ENCODE results near the gene RARB.

DNA sequence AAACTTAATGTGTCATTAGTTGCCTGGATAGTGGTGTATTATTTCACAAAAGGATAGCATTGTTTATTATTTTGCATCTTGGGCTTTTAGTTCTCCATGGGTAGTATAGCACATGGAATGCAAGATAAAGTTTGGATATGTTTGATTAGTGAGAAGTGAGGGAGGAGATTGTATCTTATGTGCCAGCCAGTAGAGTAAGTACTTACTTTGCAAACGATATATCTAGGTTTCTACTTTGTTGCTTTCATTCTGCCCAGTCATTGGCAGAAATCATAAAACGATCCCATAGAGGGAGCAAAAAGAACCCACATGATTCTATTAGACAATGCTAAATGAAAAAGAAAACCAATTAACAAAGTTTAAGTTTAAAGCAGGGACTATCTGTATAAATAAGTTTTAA is 105.3 kb downstream of the RARB start:
- TF ChIP-seq EZH2 (IDR thresholded peaks at IDR 0.05; ENCODE audit: low read length), result no peak
- TF ChIP-seq CTCF (optimal IDR thresholded peaks at IDR 0.05 in 1 of 3, IDR thresholded peaks at IDR 0.05 in 1 of 3, conservative IDR thresholded peaks at IDR 0.05 in 1 of 3; ENCODE audit: extremely low read depth in 1 of 3, insufficient read depth in 2 of 3, low read length in 3 of 3), result no peak
